A673 (cell line): Measurements from ENCODE around the gene CRACDL. TPM values are rescaled to one million over a fixed set of nuclear protein-coding genes. Genes with fewer than 3 reads are reported as not detected.

Experiments used
- BruUV-seq: library from RNA; stranded (reverse); fragments of 400-500 nt; replicated peaks from 2 replicates; lab custom pipeline; 2021; lab: Mats Ljungman, UMichigan
- CTCF ChIA-PET: fragments of 300-600 bp; sonication (Branson Sonifier 250); formaldehyde crosslinking; loops from one replicate; lab custom pipeline; 2022; ENCODE audit warnings: antibody characterized with exemption; lab: Charles Lee
- POLR2A ChIA-PET: fragments of 300-600 bp; sonication (Branson Sonifier 250); formaldehyde crosslinking; loops from one replicate; lab custom pipeline; 2022; ENCODE audit warnings: antibody characterized with exemption; ENCODE audit not compliant: low non-redundant PET; lab: Charles Lee
- DNase-seq: peaks from one replicate; pipeline ENCODE4 v3.0.0-alpha.2; 2015; ENCODE audit warnings: low spot score
- H3K27ac ChIP-seq: fragments of 200-600 bp; sonication (generic); 2 replicates; pipeline ENCODE4 v1.5.1; 2016; ENCODE audit warnings: mixed run types, low read depth, mild to moderate bottlenecking, mixed read lengths, antibody characterized with exemption, low read length; ENCODE audit not compliant: poor library complexity, severe bottlenecking
- H3K27me3 ChIP-seq: fragments of 200-600 bp; sonication (generic); replicated peaks from 2 replicates; pipeline ENCODE4 v1.6.1; 2017; ENCODE audit warnings: mixed run types, low read depth, mild to moderate bottlenecking, mixed read lengths, antibody characterized with exemption, low read length; ENCODE audit not compliant: insufficient read depth, poor library complexity
- H3K36me3 ChIP-seq: fragments of 200-600 bp; sonication (generic); 2 replicates; pipeline ENCODE4 v1.6.1; 2016; ENCODE audit warnings: mixed run types, mild to moderate bottlenecking, mixed read lengths, antibody characterized with exemption, low read length; ENCODE audit not compliant: insufficient read depth, poor library complexity, severe bottlenecking
- H3K4me1 ChIP-seq: fragments of 200-600 bp; sonication (generic); 2 replicates; pipeline ENCODE4 v1.6.1; 2017; ENCODE audit warnings: mixed run types, mild to moderate bottlenecking, mixed read lengths, antibody characterized with exemption, low read length; ENCODE audit not compliant: insufficient read depth, poor library complexity, severe bottlenecking
- H3K4me3 ChIP-seq: fragments of 200-600 bp; sonication (generic); 2 replicates; pipeline ENCODE4 v1.5.1; 2016; ENCODE audit warnings: low read depth, mixed run types, mild to moderate bottlenecking, mixed read lengths, low read length; ENCODE audit not compliant: poor library complexity, severe bottlenecking
- H3K9me3 ChIP-seq: fragments of 200-600 bp; sonication (generic); 2 replicates; pipeline ENCODE4 v1.6.1; 2016; ENCODE audit warnings: mixed run types, low read depth, mild to moderate bottlenecking, mixed read lengths, antibody characterized with exemption, low read length; ENCODE audit not compliant: poor library complexity, severe bottlenecking
- EZH2 ChIP-seq: fragments of 200-600 bp; sonication (generic); IDR thresholded peaks from 2 replicates; pipeline ENCODE4 v1.6.1; 2017; ENCODE audit warnings: borderline replicate concordance, low read depth, mild to moderate bottlenecking, mixed read lengths, antibody characterized with exemption, low read length; ENCODE audit not compliant: poor library complexity, severe bottlenecking
- intact Hi-C: fragments of 100-400 bp; cut with micrococcal nuclease; formaldehyde crosslinking; loops from one replicate; pipeline ENCODE4 v1.10.0; 2022; ENCODE audit not compliant: unreplicated experiment
- total RNA-seq: library from RNA; stranded (reverse); gene quantifications from 2 replicates; pipeline ENCODE4 v1.2.3, GENCODE V29; 2021
- TF ChIP-seq, protein P1 (sequence below): fragments of 300-800, 200-600 bp; sonication (generic); conservative IDR thresholded peaks from 2 replicates; pipeline ENCODE4 v1.5.1; 2017; ENCODE audit warnings: low read depth, mild to moderate bottlenecking, antibody characterized with exemption, low read length, moderate library complexity, mixed read lengths

Gene CRACDL
- total RNA-seq, 1 experiment from 2014 or later: not detected

DNA sequence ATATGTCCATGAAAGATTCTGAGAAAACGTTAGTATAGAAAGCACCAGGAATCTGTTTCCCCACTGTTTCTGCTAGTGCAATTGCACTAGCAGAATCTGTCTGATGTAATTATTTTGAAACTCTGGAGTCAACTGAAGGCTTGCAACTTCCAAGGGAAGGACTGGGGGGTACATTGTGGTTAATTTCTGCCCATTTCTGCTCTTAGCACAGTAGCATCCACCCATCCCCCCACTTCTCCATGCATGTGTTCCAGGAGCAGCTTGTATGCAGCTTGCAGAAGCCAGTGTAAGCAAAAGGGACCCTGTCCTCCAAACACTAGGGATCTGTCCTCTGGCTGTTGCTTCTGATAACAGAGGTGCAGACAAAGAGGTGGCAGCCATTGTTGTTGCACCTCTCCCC is 74.4 kb downstream of the CRACDL start:
- Histone ChIP-seq H3K27ac (no peak overlapping the region), H3K4me3 (no peak overlapping the region), H3K9me3 (no peaks in the 10 kb centered on the region), H3K4me1 (no peaks in the 10 kb centered on the region), H3K36me3 (no peaks in the 10 kb centered on the region), H3K27me3 (peaks cover 4% of the 10 kb centered on the region)
- CTCF ChIA-PET: no interaction called here
- intact Hi-C loops: no loop called here
- no peak for DNase-seq
- TF ChIP-seq, protein P1, sequence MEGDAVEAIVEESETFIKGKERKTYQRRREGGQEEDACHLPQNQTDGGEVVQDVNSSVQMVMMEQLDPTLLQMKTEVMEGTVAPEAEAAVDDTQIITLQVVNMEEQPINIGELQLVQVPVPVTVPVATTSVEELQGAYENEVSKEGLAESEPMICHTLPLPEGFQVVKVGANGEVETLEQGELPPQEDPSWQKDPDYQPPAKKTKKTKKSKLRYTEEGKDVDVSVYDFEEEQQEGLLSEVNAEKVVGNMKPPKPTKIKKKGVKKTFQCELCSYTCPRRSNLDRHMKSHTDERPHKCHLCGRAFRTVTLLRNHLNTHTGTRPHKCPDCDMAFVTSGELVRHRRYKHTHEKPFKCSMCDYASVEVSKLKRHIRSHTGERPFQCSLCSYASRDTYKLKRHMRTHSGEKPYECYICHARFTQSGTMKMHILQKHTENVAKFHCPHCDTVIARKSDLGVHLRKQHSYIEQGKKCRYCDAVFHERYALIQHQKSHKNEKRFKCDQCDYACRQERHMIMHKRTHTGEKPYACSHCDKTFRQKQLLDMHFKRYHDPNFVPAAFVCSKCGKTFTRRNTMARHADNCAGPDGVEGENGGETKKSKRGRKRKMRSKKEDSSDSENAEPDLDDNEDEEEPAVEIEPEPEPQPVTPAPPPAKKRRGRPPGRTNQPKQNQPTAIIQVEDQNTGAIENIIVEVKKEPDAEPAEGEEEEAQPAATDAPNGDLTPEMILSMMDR: no peak
- TF ChIP-seq EZH2: no peak
- POLR2A ChIA-PET: no interaction called here
- BruUV-seq: no TSS peak

DNA sequence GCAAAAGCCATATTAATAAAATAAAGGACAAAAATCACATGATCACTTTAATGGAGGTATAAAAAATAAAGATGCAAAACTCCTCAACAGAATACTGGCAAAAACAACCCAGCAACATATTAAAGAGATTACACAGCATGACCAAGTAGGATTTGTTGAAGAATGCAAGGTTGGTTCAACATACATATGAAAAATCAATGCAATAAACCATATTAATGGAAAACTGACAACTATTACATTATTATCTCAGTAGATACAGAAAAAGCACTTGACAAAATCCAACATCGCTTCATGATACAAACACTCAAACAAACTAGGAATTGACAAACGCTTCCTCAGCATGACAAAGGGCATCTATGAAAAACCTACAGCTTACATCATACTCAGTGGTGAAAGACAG is 76.7 kb downstream of the CRACDL start:
- H3K4me1 ChIP-seq: no peaks in the 10 kb centered on the region
- CTCF ChIA-PET: no interaction called here
- no TSS peak for BruUV-seq

DNA sequence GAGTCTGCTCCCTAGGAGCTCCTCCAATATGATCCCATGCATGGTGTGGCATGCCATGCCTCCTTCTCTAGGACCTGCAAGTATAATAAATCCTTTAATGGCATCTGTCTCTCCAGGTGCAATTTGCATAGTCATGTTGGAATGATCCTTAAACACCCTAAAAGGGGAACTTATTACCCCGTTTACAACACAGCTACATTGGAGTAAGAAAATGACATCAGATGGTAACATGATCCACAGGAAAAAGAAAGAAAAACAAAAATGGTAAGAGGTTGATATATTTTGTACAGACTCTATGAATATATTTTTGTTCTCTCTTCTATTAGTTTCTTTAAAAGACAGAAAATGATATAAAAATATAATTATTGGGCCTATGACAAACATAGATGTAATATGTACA is 79.0 kb downstream of the CRACDL start:
- no peak overlapping the region for H3K4me3 ChIP-seq
- no peaks in the 10 kb centered on the region for H3K4me1 ChIP-seq
- no peak for DNase-seq
- H3K9me3 ChIP-seq: no peaks in the 10 kb centered on the region
- ChIA-PET CTCF (no interaction called here), POLR2A (no interaction called here)
- intact Hi-C loops: no loop called here
- no peak for TF ChIP-seq EZH2
- TF ChIP-seq, protein P1: no peak
- no TSS peak for BruUV-seq
- H3K27me3 ChIP-seq: peaks cover 10% of the 10 kb centered on the region
- H3K36me3 ChIP-seq: no peaks in the 10 kb centered on the region
- no peak overlapping the region for H3K27ac ChIP-seq

More for the DNA sequence above, 76.7 kb downstream of the CRACDL start:
- Histone ChIP-seq H3K36me3 (no peaks in the 10 kb centered on the region), H3K4me3 (no peak overlapping the region), H3K27ac (no peak overlapping the region), H3K27me3 (peaks cover 4% of the 10 kb centered on the region), H3K9me3 (no peaks in the 10 kb centered on the region)
- POLR2A ChIA-PET: no interaction called here
- intact Hi-C loops: no loop called here
- TF ChIP-seq EZH2: no peak
- TF ChIP-seq, protein P1: no peak
- DNase-seq: no peak
